Esophagus squamous epithelium (tissue), 4 donors: ENCODE measurements around the gene CIDEB.

Experiments
- POLR2A ChIP-seq, 4 donors: fragments of 450-650 bp; IDR thresholded peaks; one replicate each; pipeline ENCODE4 v1.6.1; 2017; ENCODE audit warnings: antibody characterized with exemption in 4 of 4, mild to moderate bottlenecking in 4 of 4, moderate library complexity in 3 of 4
- TF ChIP-seq, protein P1 (sequence below), 6 experiments: fragments of 450-650 bp in 4 of 6; fragments of 200-600 bp in 2 of 6; sonication (generic) in 2 of 6; IDR thresholded peaks; one replicate each; pipeline ENCODE4 v1.5.1; 2016 to 2019; ENCODE audit warnings: antibody characterized with exemption in 6 of 6, mild to moderate bottlenecking in 4 of 6, moderate library complexity in 4 of 6

DNA sequence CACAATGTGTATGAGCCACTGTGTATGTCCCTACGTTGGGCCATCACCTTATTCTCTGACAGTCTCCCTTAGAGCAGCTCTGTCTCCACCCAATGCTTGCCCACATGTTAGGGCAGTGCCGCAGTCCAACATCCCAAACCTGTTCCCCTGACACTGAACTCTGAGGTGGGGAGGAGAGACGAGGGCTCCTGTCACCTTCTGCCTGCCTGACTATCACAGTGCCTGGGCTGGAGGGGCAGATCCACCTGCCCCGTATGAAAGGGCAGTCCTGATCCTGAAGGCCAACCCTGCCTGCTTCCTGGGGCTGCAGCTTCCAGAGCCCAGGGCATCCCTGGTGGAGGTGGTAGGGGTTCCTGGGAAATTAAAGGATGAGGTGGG lies 47.0 kb downstream of the CIDEB start:
- TF ChIP-seq, protein P1, sequence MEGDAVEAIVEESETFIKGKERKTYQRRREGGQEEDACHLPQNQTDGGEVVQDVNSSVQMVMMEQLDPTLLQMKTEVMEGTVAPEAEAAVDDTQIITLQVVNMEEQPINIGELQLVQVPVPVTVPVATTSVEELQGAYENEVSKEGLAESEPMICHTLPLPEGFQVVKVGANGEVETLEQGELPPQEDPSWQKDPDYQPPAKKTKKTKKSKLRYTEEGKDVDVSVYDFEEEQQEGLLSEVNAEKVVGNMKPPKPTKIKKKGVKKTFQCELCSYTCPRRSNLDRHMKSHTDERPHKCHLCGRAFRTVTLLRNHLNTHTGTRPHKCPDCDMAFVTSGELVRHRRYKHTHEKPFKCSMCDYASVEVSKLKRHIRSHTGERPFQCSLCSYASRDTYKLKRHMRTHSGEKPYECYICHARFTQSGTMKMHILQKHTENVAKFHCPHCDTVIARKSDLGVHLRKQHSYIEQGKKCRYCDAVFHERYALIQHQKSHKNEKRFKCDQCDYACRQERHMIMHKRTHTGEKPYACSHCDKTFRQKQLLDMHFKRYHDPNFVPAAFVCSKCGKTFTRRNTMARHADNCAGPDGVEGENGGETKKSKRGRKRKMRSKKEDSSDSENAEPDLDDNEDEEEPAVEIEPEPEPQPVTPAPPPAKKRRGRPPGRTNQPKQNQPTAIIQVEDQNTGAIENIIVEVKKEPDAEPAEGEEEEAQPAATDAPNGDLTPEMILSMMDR (IDR thresholded peaks at IDR 0.05): no peak
- no peak for TF ChIP-seq POLR2A (IDR thresholded peaks at IDR 0.05)
